Mesenchymal stem cell (in vitro differentiated cells and primary cell): ENCODE results near the gene MFN2.

Experiments used
- DNase-seq: peaks from one replicate; pipeline ENCODE4 v3.0.0-alpha.2; 2013
- H2AFZ ChIP-seq: one replicate; pipeline ENCODE4 v1.6.1; 2013; ENCODE audit warnings: low read depth, mild to moderate bottlenecking, control low read depth, inconsistent platforms, low read length, moderate library complexity
- H2AK5ac ChIP-seq: 2 replicates; pipeline ENCODE4 v1.6.1; 2013; ENCODE audit warnings: low read length, moderate library complexity, mild to moderate bottlenecking, inconsistent platforms; ENCODE audit not compliant: severe bottlenecking
- H2BK120ac ChIP-seq: one replicate; pipeline ENCODE4 v1.6.1; 2013; ENCODE audit warnings: low read depth, mild to moderate bottlenecking, inconsistent platforms, low read length, moderate library complexity
- H2BK12ac ChIP-seq, 2 experiments: one replicate each; pipeline ENCODE4 v1.6.1; 2013; ENCODE audit warnings: inconsistent platforms in 2 of 2, low read length in 2 of 2, mild to moderate bottlenecking in 2 of 2, moderate library complexity in 2 of 2, control low read depth in 1 of 2
- H2BK15ac ChIP-seq: one replicate; pipeline ENCODE4 v1.6.1; 2013; ENCODE audit warnings: mild to moderate bottlenecking, low read depth, inconsistent platforms; ENCODE audit not compliant: poor library complexity, severe bottlenecking
- H2BK5ac ChIP-seq: 2 replicates; pipeline ENCODE4 v1.6.1; 2013; ENCODE audit warnings: low read depth, mild to moderate bottlenecking, low read length, control low read depth, inconsistent platforms; ENCODE audit not compliant: poor library complexity, severe bottlenecking
- H3K14ac ChIP-seq, 2 experiments: one replicate each; pipeline ENCODE4 v1.6.1; 2013; ENCODE audit warnings: inconsistent platforms in 2 of 2, low read length in 2 of 2, control low read depth in 1 of 2, mild to moderate bottlenecking in 1 of 2, moderate library complexity in 1 of 2
- H3K18ac ChIP-seq, 2 experiments: one replicate each; pipeline ENCODE4 v1.6.1; 2013; ENCODE audit warnings: inconsistent platforms in 2 of 2, low read length in 2 of 2, control low read depth in 1 of 2, low read depth in 1 of 2, mild to moderate bottlenecking in 1 of 2
- H3K23ac ChIP-seq, 2 experiments: one replicate each; pipeline ENCODE4 v1.6.1; 2013; ENCODE audit warnings: inconsistent platforms in 2 of 2, low read length in 2 of 2, mild to moderate bottlenecking in 2 of 2, moderate library complexity in 2 of 2, control low read depth in 1 of 2
- H3K27ac ChIP-seq: 2 replicates; pipeline ENCODE4 v1.5.1; 2013; ENCODE audit warnings: mild to moderate bottlenecking, moderate library complexity, low read length, control low read depth, inconsistent platforms; ENCODE audit not compliant: poor library complexity, severe bottlenecking
- H3K27me3 ChIP-seq, 2 experiments: 2 replicates each; pipeline versions ENCODE4 v1.6.1 to v1.7.0; 2013; ENCODE audit warnings: low read length in 2 of 2, mild to moderate bottlenecking in 2 of 2, moderate library complexity in 2 of 2, control low read depth in 1 of 2, inconsistent platforms in 1 of 2; ENCODE audit not compliant: control insufficient read depth in 1 of 2, insufficient read depth in 1 of 2
- H3K36me3 ChIP-seq, 2 experiments: 2 replicates each; pipeline versions ENCODE4 v1.6.1 to v1.7.0; 2013; ENCODE audit warnings: low read length in 2 of 2, control low read depth in 1 of 2, inconsistent platforms in 1 of 2, low read depth in 1 of 2, mild to moderate bottlenecking in 1 of 2; ENCODE audit not compliant: insufficient read depth in 2 of 2, control insufficient read depth in 1 of 2
- H3K4ac ChIP-seq, 2 experiments: one replicate each; pipeline ENCODE4 v1.6.1; 2013; ENCODE audit warnings: inconsistent platforms in 2 of 2, low read length in 2 of 2, mild to moderate bottlenecking in 2 of 2, moderate library complexity in 2 of 2, control low read depth in 1 of 2, low read depth in 1 of 2
- H3K4me1 ChIP-seq: 2 replicates; pipeline ENCODE4 v1.6.1; 2013; ENCODE audit warnings: low read depth, low read length, control low read depth; ENCODE audit not compliant: control insufficient read depth, insufficient read depth
- H3K4me2 ChIP-seq: 2 replicates; pipeline ENCODE4 v1.6.1; 2013; ENCODE audit warnings: low read length, mild to moderate bottlenecking, inconsistent platforms; ENCODE audit not compliant: poor library complexity, severe bottlenecking
- H3K4me3 ChIP-seq, 2 experiments: 2 replicates each; pipeline versions ENCODE4 v1.5.1 to v1.7.0; 2013; ENCODE audit warnings: low read length in 2 of 2, mild to moderate bottlenecking in 2 of 2, control low read depth in 1 of 2, low read depth in 1 of 2; ENCODE audit not compliant: insufficient read depth in 1 of 2
- H3K79me1 ChIP-seq: replicated peaks from 2 replicates; pipeline ENCODE4 v1.6.1; 2013; ENCODE audit warnings: mild to moderate bottlenecking, control low read depth, low read length, inconsistent platforms; ENCODE audit not compliant: poor library complexity, severe bottlenecking
- H3K9ac ChIP-seq: 2 replicates; pipeline ENCODE4 v1.7.0; 2013; ENCODE audit warnings: mild to moderate bottlenecking, low read length, moderate library complexity
- H3K9me3 ChIP-seq: 2 replicates; pipeline ENCODE4 v1.7.0; 2013; ENCODE audit warnings: mild to moderate bottlenecking, low read length; ENCODE audit not compliant: control insufficient read depth
- H4K8ac ChIP-seq: one replicate; pipeline ENCODE4 v1.6.1; 2013; ENCODE audit warnings: inconsistent platforms, mild to moderate bottlenecking, low read length, moderate library complexity
- H4K91ac ChIP-seq: one replicate; pipeline ENCODE4 v1.6.1; 2013; ENCODE audit warnings: mild to moderate bottlenecking, low read length, inconsistent platforms
- WGBS: methylation state at CpG from one replicate; pipeline ENCODE4 v1.1.7; 2013; ENCODE audit warnings: mixed read lengths; 5-methylcytosine and 5-hydroxymethylcytosine counted together

The MFN2 gene

GRCh38 chr1:12055259-12055658, 75.0 kb downstream of the MFN2 start:
- H3K79me1 ChIP-seq = no peaks in the 10 kb centered on the region

GRCh38 chr1:12056331-12056841, 76.1 kb downstream of the MFN2 start:
- Histone ChIP-seq H2BK5ac (no peak overlapping the region), H3K36me3 (no peaks in the 10 kb centered on the region), H3K27ac (no peak overlapping the region), H3K4me3 (no peak overlapping the region), H3K18ac (no peak overlapping the region), H4K8ac (no peak overlapping the region), H2BK15ac (no peak overlapping the region), H3K27me3 (peaks cover 3 to 16% of the 10 kb centered on the region in 2 experiments), H4K91ac (no peak overlapping the region), H3K4me2 (no peak overlapping the region), H2BK120ac (no peak overlapping the region), H3K14ac (no peak overlapping the region), H2BK12ac (no peak overlapping the region), H3K4ac (no peak overlapping the region), H2AK5ac (no peak overlapping the region), H3K9me3 (peaks cover 4% of the 10 kb centered on the region), H3K9ac (no peak overlapping the region), H2AFZ (no peak overlapping the region), H3K4me1 (peaks cover 18% of the 10 kb centered on the region), H3K79me1 (no peaks in the 10 kb centered on the region), H3K23ac (no peak overlapping the region)
- whole genome bisulfite sequencing = 89% methylated on average over 16 of the region's 16 CpGs
- DNase-seq = no peak

More at GRCh38 chr1:12055259-12055658, 75.0 kb downstream of the MFN2 start:
- Histone ChIP-seq H3K18ac (no peak overlapping the region), H3K4ac (no peak overlapping the region), H3K23ac (no peak overlapping the region), H3K4me2 (no peak overlapping the region), H3K36me3 (no peaks in the 10 kb centered on the region), H3K9ac (no peak overlapping the region), H3K4me3 (no peak overlapping the region), H2BK120ac (no peak overlapping the region), H2BK12ac (no peak overlapping the region), H4K91ac (no peak overlapping the region), H2BK15ac (no peak overlapping the region), H3K9me3 (peaks cover under 1% of the 10 kb centered on the region), H3K4me1 (peaks cover 18% of the 10 kb centered on the region), H3K27ac (no peak overlapping the region), H2AFZ (no peak overlapping the region), H4K8ac (no peak overlapping the region), H3K27me3 (peaks cover 0 to 11% of the 10 kb centered on the region in 2 experiments), H2BK5ac (no peak overlapping the region), H2AK5ac (no peak overlapping the region), H3K14ac (no peak overlapping the region)
- DNase-seq = no peak
- 97% methylated on average over 6 of the region's 6 CpGs for WGBS

GRCh38 chr1:12057382-12057781, 77.1 kb downstream of the MFN2 start:
- no peaks in the 10 kb centered on the region for H3K36me3 ChIP-seq

GRCh38 chr1:12057940-12058687, 77.9 kb downstream of the MFN2 start:
- no peak overlapping the region for H3K23ac ChIP-seq
- no peak overlapping the region for H3K18ac ChIP-seq
- no peak overlapping the region for H2BK120ac ChIP-seq
- H3K27me3 ChIP-seq = peaks cover 15 to 28% of the 10 kb centered on the region in 2 experiments
- WGBS = 84% methylated on average over 4 of the region's 4 CpGs
- no peak overlapping the region for H4K8ac ChIP-seq
- no peaks in the 10 kb centered on the region for H3K36me3 ChIP-seq
- H3K9ac ChIP-seq = no peak overlapping the region
- no peak overlapping the region for H4K91ac ChIP-seq
- no peak overlapping the region for H2AK5ac ChIP-seq
- no peak overlapping the region for H3K14ac ChIP-seq
- H3K79me1 ChIP-seq = no peaks in the 10 kb centered on the region
- no peak overlapping the region for H3K4me3 ChIP-seq
- peaks cover 4% of the 10 kb centered on the region for H3K9me3 ChIP-seq
- no peak overlapping the region for H3K4me2 ChIP-seq
- no peak overlapping the region for H2AFZ ChIP-seq
- H3K4ac ChIP-seq = no peak overlapping the region
- H2BK5ac ChIP-seq = no peak overlapping the region
- peak overlapping the region; percentile 75 for H2BK15ac ChIP-seq
- peaks cover 7% of the 10 kb centered on the region for H3K4me1 ChIP-seq
- no peak overlapping the region for H3K27ac ChIP-seq
- no peak for DNase-seq
- H2BK12ac ChIP-seq = no peak overlapping the region

More at GRCh38 chr1:12057382-12057781, 77.1 kb downstream of the MFN2 start:
- no peaks in the 10 kb centered on the region for H3K79me1 ChIP-seq
- peaks cover 9 to 23% of the 10 kb centered on the region in 2 experiments for H3K27me3 ChIP-seq
- no peak overlapping the region for H2AFZ ChIP-seq
- H3K9me3 ChIP-seq = peaks cover 4% of the 10 kb centered on the region
- no peak for DNase-seq
- no peak overlapping the region for H3K27ac ChIP-seq
- H3K4ac ChIP-seq = no peak overlapping the region
- no peak overlapping the region for H2BK120ac ChIP-seq
- no peak overlapping the region for H3K23ac ChIP-seq
- no peak overlapping the region for H3K4me3 ChIP-seq
- H3K4me2 ChIP-seq = no peak overlapping the region
- H2AK5ac ChIP-seq = no peak overlapping the region
- no peak overlapping the region for H3K9ac ChIP-seq
- no peak overlapping the region for H2BK5ac ChIP-seq
- H3K4me1 ChIP-seq = peaks cover 10% of the 10 kb centered on the region
- no peak overlapping the region for H4K8ac ChIP-seq
- no peak overlapping the region for H2BK12ac ChIP-seq
- H3K14ac ChIP-seq = no peak overlapping the region
- H4K91ac ChIP-seq = no peak overlapping the region
- H3K18ac ChIP-seq = no peak overlapping the region
- H2BK15ac ChIP-seq = no peak overlapping the region
